A673 (cell line): ENCODE measurements around the gene LAX1.
"Not testable (repeated sequence)": the region's sequence is repeated elsewhere in the genome, so short reads cannot be mapped to it uniquely, and the experiment has no call there.

Experiments used
- CTCF ChIP-seq: fragments of 300-800, 200-600 bp; sonication (generic); conservative IDR thresholded peaks from 2 replicates; pipeline ENCODE4 v1.5.1; 2017; ENCODE audit warnings: low read depth, mild to moderate bottlenecking, antibody characterized with exemption, low read length, moderate library complexity, mixed read lengths
- EZH2 ChIP-seq: fragments of 200-600 bp; sonication (generic); IDR thresholded peaks from 2 replicates; pipeline ENCODE4 v1.6.1; 2017; ENCODE audit warnings: borderline replicate concordance, low read depth, mild to moderate bottlenecking, mixed read lengths, antibody characterized with exemption, low read length; ENCODE audit not compliant: poor library complexity, severe bottlenecking

- not testable (repeated sequence) for TF ChIP-seq CTCF, EZH2
These were observed 28.6 kb downstream of the LAX1 start for GRCh38 chr1:203793561-203793960.
